HG03196 (cell line): ENCODE results near the gene SNX12.

ENCODE experiments used
- ATAC-seq: cut with Tn5 transposase; IDR thresholded peaks from one replicate; pipeline ENCODE4 v1.9.1; 2021; ENCODE audit not compliant: unreplicated experiment

Gene SNX12

GRCh38 chrX:71068044-71068918, at the start of gene SNX12:
Gene SNX12 (minus strand): TSS chrX:71068334. CDS start chrX:71068306, 28 bp downstream.
- ATAC-seq: peak; percentile 95

- no peak for ATAC-seq
These were observed 49.2 kb upstream of the SNX12 start for GRCh38 chrX:71117358-71117757.

GRCh38 chrX:71111921-71112431, 43.8 kb upstream of the SNX12 start:
- ATAC-seq: no peak

GRCh38 chrX:71111141-71111843, 43.2 kb upstream of the SNX12 start, which contains the start of gene IL2RG:
Gene IL2RG (minus strand): TSS chrX:71111577. CDS start chrX:71111539, 38 bp downstream.
- peak; percentile 94 for ATAC-seq

- ATAC-seq: no peak
These were observed 40.9 kb upstream of the SNX12 start for GRCh38 chrX:71109051-71109450.

- ATAC-seq: no peak
These were observed 39.7 kb upstream of the SNX12 start for GRCh38 chrX:71107762-71108360.

GRCh38 chrX:71107245-71107644, 39.1 kb upstream of the SNX12 start:
- ATAC-seq: no peak

GRCh38 chrX:71106427-71106826, 38.3 kb upstream of the SNX12 start, which contains the start of gene CXorf65:
Gene CXorf65 (minus strand): TSS chrX:71106740. CDS start chrX:71106556, 184 bp downstream.
- no peak for ATAC-seq

GRCh38 chrX:71105628-71106027, 37.5 kb upstream of the SNX12 start:
- ATAC-seq: no peak

GRCh38 chrX:71103110-71103983, 35.2 kb upstream of the SNX12 start:
- no peak for ATAC-seq

GRCh38 chrX:71102292-71102691, 34.2 kb upstream of the SNX12 start:
- no peak for ATAC-seq

GRCh38 chrX:71100581-71101505, 32.7 kb upstream of the SNX12 start:
- ATAC-seq: no peak

- no peak for ATAC-seq
These were observed 31.6 kb upstream of the SNX12 start for GRCh38 chrX:71099736-71100135.

- no peak for ATAC-seq
These were observed 30.9 kb upstream of the SNX12 start for GRCh38 chrX:71098951-71099506.

GRCh38 chrX:71098302-71098701, 30.2 kb upstream of the SNX12 start:
- ATAC-seq: no peak

- ATAC-seq: no peak
These were observed 28.6 kb upstream of the SNX12 start for GRCh38 chrX:71096760-71097032.

- peak; percentile 22 for ATAC-seq
These were observed 28.0 kb upstream of the SNX12 start for GRCh38 chrX:71095981-71096759.

- peak; percentile 86 for ATAC-seq
These were observed 27.4 kb upstream of the SNX12 start, which contains the start of gene FOXO4 for GRCh38 chrX:71095555-71095980. Gene FOXO4 (plus strand): TSS chrX:71095851. CDS start chrX:71096529, 678 bp downstream.
